Measurements from ENCODE around the gene CD300LG.
"Not testable (repeated sequence)": the region's sequence is repeated elsewhere in the genome, so short reads cannot be mapped to it uniquely, and the experiment has no call there.

The CD300LG gene

DNA sequence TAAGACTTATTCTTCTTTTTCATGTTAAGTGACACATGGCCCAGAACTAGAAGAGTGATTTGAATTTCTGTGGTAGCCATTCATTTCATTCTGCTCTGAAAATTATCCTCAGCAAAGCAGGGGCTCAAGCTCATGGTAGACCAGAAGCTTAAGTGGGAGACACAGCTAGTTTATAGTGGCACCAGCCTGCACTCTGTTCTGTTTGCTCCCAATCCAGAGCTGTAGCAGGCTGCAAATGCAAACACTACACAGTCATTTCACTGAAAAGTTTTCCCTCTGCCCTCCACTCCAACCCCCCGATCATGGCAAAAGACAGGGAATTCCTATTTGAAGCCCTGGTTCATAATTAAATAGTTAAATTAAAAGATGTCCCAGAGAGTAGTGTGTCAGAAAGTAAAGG, 43.3 kb downstream of the CD300LG start:
- TF ChIP-seq, protein P1, sequence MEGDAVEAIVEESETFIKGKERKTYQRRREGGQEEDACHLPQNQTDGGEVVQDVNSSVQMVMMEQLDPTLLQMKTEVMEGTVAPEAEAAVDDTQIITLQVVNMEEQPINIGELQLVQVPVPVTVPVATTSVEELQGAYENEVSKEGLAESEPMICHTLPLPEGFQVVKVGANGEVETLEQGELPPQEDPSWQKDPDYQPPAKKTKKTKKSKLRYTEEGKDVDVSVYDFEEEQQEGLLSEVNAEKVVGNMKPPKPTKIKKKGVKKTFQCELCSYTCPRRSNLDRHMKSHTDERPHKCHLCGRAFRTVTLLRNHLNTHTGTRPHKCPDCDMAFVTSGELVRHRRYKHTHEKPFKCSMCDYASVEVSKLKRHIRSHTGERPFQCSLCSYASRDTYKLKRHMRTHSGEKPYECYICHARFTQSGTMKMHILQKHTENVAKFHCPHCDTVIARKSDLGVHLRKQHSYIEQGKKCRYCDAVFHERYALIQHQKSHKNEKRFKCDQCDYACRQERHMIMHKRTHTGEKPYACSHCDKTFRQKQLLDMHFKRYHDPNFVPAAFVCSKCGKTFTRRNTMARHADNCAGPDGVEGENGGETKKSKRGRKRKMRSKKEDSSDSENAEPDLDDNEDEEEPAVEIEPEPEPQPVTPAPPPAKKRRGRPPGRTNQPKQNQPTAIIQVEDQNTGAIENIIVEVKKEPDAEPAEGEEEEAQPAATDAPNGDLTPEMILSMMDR (conservative IDR thresholded peaks at IDR 0.05; ENCODE audit: low read length), result no peak
- DNase-seq (ENCODE audit: low read depth), result no peak

DNA sequence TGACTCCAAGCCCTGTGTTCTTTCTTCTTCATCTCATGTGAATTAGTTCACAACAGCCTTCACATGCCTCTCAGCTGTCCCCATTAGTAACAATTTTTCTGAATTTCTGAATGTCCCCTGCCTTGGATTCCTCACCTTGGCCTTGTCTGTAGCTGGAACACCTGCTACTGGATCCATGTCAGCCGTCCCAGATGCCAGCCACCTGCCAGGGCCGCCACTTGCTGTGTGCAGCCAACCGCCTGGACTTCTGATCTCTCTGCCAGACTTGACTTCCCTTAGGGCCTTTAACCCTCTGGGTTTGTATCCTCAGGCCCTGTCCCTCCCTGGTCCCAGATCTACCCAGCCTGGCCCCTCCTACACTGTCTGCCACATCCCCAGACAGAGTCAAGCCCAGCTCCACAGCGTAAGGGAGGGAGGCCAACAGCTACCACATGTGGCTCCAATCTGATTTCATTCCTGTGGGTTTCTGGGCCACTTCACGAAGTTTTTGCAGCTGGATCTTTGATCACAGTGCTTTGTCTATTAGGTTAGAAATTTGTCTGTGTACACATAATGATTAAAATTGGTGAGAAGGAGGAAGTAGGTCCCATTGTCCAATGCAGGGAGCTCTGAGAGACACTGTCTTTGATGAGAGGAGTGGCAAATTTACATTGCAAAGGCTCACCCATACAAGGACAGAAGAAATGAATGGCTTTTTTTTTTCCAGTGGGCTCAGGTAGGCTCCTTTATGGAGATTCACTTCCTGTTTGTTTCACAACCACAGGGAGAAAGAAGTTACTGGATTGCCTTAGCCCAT, 45.1 kb downstream of the CD300LG start:
- TF ChIP-seq, protein P1 (conservative IDR thresholded peaks at IDR 0.05; ENCODE audit: low read length), result no peak
- H3K4me3 ChIP-seq (ENCODE audit: low read length), result no peak overlapping the region
- DNase-seq (ENCODE audit: low read depth), result peak; percentile 79

More for the DNA sequence above, 43.3 kb downstream of the CD300LG start:
- no peak overlapping the region for H3K4me3 ChIP-seq (ENCODE audit: low read length)

DNA sequence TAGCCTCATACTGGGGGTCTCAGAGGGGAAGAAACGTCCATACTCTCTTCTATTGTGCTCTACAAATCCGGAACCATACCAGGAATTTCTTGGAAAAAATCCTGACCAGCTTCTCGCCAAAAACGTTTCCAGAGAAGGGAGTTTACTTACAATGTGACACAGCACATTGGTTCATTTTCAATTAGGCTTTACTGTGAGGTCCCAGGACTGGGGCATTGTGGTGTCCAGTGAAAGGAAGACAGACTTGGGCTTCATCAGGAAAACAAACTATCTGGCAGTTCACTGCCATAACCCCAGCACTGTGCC, 45.6 kb downstream of the CD300LG start:
- DNase-seq (ENCODE audit: low read depth), result peak; percentile 38
- TF ChIP-seq, protein P1 (conservative IDR thresholded peaks at IDR 0.05; ENCODE audit: low read length), result no peak
- H3K4me3 ChIP-seq (ENCODE audit: low read length), result no peak overlapping the region

DNA sequence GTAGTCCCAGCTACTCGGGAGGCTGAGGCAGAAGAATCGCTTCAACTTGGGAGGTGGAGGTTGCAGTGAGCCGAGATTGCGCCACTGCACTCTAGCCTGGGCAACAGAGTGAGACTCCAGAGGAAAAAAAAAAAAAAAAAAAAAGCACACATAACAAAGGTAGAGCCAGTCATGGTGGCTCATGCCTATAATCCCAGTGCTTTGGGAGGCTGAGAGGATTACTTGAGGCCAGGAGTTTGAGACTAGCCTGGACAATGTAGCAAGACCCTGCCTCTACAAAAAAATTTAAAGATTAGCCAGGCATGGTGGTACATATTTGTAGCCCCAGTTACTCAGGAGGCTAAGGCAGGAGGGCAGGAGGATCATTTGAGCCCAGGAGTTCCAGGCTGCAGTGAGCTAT, 47.5 kb downstream of the CD300LG start:
- DNase-seq (ENCODE audit: low read depth), result not testable (repeated sequence)

DNA sequence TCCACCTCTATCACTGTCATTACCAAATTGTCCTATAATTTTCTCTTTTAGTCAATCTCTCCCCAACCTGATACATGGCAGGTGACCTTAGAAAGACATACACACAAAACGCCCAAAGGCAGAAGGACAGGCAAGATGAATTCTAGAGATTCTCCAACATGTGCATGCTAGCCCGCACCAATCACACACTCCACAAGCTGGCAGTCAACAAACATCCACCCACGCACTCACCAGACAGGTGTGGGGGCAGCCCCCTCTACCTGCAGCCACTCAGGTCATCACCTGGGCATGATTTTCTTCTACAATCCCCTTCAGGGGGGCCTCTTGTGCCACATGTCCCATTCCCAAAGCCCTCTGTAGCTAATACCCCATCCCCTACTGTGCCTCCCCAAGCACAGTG, 50.9 kb downstream of the CD300LG start:
- no peak overlapping the region for H3K4me3 ChIP-seq (ENCODE audit: low read length)
- DNase-seq (ENCODE audit: low read depth), result no peak
- TF ChIP-seq, protein P1 (conservative IDR thresholded peaks at IDR 0.05; ENCODE audit: low read length), result no peak

More for the DNA sequence above, 47.5 kb downstream of the CD300LG start:
- not testable (repeated sequence) for H3K4me3 ChIP-seq (ENCODE audit: low read length)

DNA sequence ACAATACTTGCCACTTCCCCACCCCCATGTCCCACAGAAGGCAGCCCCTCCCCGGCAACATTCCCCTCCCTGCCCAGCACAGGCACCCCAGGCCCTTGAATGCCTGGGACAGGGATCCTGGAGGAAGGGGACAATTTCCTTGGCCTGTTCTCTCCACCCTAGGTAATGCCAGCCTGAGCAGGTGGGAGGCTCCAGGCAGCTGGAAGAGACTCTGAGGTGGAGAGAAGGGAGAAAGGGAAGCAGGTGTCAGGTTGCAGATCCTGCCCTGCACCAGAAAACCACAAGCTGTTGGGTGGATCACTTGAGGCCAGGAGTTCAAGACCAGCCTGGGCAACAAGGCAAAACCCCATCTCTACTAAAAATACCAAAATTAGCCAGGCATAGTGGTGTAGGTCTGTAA, 51.5 kb downstream of the CD300LG start:
- TF ChIP-seq, protein P1 (conservative IDR thresholded peaks at IDR 0.05; ENCODE audit: low read length), result no peak
- no peak overlapping the region for H3K4me3 ChIP-seq (ENCODE audit: low read length)

GRCh38 chr17:43900183-43900857, 53.3 kb downstream of the CD300LG start:
- peak; percentile 66 for DNase-seq (ENCODE audit: low read depth)
- peak overlapping the region; percentile 57 for H3K4me3 ChIP-seq (ENCODE audit: low read length)
- TF ChIP-seq, protein P1 (conservative IDR thresholded peaks at IDR 0.05; ENCODE audit: low read length), result no peak

More for the DNA sequence above, 51.5 kb downstream of the CD300LG start:
- no peak for DNase-seq (ENCODE audit: low read depth)
